ENCODE results near the gene PAXX.

GRCh38 chr9:137042751-137043727, 50.8 kb downstream of the PAXX start:
- TF ChIP-seq CTCF (IDR thresholded peaks at IDR 0.05), result no peak
- no peak for TF ChIP-seq POLR2A (IDR thresholded peaks at IDR 0.05)
- TF ChIP-seq EP300 (IDR thresholded peaks at IDR 0.05), result no peak

Data from tibial nerve (tissue), 4 donors.